Measurements from ENCODE around the gene ARMC9. TPM values are rescaled to one million over a fixed set of nuclear protein-coding genes. Genes with fewer than 3 reads are reported as not detected.

Gene ARMC9
- polyA plus RNA-seq, 4 donors = 24.7 to 28.7 (median 26.1) TPM

DNA sequence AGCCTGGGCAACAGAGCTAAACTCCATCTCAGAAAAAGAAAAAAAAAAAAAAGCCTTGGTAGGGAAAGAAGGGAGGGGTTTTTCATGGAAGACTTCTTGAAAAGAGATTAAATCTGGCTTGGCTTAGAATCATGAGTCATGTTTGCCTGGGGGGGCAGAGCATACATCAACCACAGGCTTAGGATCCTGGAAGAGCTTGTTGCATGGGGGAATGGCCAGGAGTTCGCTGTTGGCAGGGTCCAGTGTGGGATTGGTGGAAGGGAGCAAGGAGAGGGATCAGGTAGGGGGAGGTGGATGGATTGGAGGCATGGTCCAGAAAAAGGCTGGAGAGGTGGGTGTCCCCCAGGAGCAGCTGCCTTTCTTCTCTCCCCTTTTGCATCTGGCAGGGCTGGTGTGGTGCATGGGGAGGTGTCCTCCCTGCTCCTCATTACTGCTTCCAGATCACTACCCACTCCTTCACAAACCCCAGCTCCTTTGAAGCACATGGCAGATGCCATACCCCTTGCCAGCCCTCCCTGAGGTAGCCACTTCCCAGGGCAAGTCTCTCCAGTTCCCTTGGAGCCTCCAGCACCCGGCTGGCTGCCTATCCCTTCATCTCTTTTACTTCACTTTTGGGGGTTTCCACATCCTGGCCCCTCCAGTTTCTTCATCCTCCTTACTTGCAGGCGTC is 2.5 kb downstream of the ARMC9 start:
- DNase-seq (ENCODE audit: low read depth in 4 of 4, low spot score in 3 of 4) = no peak

DNA sequence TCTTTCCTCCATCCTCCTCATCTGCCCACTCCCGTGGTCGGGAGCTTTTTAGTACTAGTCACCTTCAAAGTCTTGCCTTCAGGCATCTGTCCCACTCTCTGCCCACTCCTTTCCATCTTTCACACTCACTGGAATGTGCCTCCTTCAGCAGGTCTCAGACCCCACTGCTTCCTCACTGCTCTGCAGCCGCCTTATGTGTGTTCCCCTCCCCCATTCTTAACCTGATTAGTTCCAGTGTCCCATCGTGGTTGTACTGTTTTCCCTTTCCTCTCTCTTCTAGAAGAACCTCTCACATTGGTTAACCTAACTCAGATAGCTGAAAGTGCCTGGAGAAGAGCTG is 3.0 kb downstream of the ARMC9 start:
- no peak for DNase-seq (ENCODE audit: low read depth in 4 of 4, low spot score in 3 of 4)

DNA sequence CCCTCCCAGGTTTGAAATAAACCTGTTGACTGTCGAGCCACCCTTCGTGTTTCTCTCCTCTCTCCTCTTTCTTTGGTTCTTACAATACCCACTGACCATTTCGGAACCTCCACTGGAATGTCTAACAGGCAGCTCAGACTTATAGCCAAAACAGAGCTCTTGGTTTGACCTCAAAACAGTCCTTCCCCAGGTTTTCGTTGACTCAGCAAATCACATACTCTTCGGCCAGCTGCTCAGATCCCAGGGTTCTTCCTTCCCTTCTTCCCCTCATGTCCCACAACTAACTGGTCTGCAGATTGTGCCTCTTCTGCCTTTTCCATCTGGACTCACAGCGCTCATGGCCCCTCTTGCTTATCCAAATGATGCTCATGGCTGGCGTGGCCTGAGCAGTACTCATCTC is 4.7 kb downstream of the ARMC9 start:
- DNase-seq (ENCODE audit: low read depth in 4 of 4, low spot score in 3 of 4) = no peak

DNA sequence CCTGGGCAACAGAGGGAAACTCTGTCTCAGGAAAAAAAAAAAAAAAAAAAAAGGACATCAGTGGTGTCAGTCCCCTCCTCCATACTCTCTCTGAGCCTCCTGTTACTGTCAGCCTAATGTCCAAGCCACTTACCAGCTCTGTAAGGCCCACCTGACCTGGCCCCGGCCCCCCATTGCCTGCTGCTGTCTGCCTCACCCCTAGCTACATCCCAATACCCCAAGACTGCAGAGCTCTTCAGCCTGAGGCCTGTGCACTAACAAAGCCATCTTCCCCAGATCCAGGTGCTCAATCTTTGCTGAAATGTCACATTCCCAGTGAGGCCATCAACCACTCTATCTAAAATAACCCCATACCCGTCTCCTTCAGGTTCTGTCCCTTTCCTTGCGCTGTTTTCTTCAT is 5.7 kb downstream of the ARMC9 start:
- no peak for DNase-seq (ENCODE audit: low read depth in 4 of 4, low spot score in 3 of 4)

DNA sequence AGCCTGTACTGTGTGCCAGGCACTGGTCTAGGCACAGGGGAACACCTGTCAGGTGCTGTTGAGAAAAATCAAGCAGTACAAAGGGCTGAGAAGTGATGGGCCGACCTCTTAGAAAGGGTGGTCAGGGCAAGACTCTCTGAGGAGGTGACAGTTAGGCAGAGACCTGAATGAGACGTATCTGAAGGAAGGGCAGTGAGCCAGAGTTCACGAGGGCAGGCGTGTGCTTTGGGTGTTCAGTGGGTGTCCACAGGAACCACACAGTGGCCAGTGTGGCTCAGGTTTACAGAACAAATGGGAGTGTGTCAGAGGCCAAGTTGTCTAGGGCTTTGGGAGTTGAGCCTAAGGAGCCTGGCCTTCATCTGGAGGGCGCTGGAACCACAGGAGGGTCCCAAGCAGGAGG is 6.2 kb downstream of the ARMC9 start:
- no peak for DNase-seq (ENCODE audit: low read depth in 4 of 4, low spot score in 3 of 4)

DNA sequence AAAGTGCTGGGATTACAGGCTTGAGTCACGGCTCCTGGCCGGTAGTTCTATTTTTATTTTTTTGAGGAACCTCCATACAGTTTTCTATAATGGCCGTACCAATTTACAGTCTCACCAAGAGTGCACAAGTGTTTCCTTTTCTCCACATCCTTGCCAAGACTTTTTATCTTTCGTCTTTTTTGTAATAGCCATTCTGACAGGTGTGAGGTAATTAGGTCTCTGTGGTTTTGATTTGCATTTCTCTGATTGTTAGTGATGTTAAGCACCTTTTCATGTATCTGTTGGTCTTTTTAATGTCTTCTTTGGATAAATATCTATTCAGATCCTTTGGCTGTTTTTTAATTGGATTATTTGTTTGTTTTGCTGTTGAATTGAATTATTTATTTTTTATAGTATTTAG is 9.3 kb downstream of the ARMC9 start:
- no peak for DNase-seq (ENCODE audit: low read depth in 4 of 4, low spot score in 3 of 4)

DNA sequence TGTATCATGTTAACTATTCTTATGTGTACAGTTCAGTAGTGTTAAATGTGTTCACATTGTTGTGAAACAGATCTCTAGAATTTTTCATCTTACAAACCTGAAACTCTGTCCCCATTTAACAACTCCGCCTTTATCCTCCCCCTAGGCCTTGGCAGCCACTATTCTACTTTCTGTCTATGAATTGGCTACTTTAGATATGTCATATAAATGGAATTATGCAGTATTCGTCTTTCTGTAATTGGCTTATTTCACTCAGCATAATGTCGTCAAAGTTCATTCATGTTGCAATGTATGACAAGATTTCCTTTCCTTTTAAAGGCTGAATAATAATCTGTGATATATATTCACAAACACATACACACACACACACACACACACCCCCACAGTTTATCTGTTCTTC is 12.4 kb downstream of the ARMC9 start:
- DNase-seq (ENCODE audit: low read depth in 4 of 4, low spot score in 3 of 4) = no peak

DNA sequence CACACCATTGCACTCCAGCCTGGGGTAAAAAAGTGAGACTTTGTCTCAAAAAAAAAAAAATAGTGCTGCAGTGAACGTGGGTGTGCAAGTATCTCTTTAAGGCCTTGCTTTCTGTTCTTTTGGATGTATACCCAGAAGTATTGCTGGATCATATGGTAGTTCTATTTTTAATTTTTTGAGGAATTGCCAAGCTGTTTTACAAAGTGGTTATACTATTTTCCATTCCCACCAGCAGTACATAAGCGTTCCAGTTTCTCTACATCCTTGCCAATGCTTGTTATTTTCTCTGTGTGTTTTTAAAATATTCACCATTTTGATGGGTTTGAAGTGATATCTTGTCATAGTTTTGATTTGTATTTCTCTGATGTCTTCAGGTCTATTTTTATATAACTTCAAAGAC is 13.1 kb downstream of the ARMC9 start:
- no peak for DNase-seq (ENCODE audit: low read depth in 4 of 4, low spot score in 3 of 4)

DNA sequence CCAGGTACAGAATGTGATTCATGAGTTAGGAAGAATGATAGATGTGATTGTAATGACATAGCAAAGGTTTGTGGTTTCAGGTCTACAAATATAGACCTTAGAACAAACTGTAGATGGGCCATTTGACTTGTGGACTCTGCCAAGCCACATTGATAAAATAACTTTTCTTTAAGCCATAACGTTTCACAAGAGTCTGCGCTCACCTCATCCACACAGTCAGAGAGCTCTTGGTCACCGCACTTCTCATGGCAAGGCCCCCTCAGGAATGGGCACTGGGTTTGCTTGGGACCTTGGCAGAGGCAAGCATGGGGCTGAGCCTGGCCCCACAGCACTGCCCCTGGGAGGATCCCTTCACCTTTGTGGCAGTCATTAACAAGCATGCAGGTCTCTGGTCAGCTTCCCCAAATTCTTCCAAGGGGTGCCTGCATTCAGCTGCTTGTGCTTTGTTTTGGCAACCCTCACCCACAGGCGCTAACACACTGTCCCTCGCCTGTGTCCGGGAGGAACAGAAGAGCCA is 14.0 kb downstream of the ARMC9 start:
- no peak for DNase-seq (ENCODE audit: low read depth in 4 of 4, low spot score in 3 of 4)

DNA sequence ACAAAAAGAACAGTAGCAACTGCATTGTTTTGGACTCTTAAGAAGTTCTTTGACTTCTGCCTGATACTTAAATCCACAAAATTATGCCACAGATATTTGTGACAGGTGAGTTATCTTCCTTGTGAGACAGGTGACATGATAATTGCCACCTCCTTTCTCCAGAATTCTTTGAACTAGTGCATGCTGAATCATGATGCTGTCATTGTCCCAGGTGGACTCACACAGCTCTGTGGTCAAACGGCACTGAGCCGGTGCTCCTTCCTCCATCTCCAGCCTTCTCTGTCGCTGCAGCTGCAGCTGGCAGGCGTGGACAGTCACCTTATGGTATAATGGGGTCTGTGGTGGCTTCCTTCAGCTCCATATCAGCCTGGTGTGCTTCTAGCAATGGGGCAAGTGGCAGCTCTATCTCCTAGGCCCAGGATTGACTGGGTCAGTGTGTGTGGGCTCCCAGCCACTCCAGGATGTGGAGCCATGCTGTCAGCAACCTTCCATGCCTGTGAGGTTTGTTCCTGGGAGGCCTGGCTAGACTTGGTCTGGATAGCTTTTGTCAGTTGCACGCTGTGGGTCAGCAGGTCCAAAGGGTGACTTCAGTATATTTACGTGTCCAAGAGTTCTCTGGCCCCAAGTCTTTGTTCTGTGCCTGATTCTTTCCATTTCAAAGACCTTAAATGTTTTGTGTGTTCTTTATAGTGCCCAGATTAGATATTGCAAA is 15.7 kb downstream of the ARMC9 start:
- no peak for DNase-seq (ENCODE audit: low read depth in 4 of 4, low spot score in 3 of 4)

DNA sequence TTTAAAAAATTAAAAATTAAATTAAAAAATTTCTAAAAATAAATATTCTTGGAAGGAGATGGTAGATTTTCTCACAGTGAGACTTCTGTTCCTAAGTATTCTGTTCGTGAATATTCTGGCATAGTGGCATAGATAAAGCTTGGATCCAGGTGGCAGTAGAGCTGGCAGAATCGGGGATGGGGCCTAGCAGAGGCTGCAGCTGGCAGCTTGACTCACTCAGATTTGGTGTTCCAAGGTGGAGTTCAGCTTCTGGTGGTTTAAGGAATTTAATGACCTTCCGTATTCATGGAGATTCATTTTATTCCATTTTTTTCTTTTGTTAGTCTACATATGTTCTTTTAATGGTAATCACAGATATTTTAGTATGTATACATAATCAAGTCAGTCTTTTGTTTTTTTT is 19.9 kb downstream of the ARMC9 start:
- no peak for DNase-seq (ENCODE audit: low read depth in 4 of 4, low spot score in 3 of 4)

DNA sequence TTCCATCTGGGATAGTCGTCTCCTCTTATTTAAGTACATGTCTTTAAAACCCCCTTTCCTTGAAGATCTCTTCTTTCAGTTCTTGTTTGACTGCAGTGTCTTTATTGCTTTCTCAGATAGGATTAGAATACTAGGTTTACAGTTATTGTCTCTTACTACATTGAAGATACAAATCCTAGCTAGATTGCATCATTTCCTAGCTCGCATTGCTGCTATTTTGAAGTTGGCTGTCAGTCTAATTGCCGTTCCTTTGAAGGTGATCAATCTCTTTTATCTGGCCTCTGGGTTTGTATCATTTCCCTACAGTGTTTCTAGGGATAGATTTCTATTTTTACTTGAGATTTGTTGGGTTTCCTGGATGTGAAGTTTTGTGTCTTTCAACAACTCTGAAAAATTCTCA is 20.9 kb downstream of the ARMC9 start:
- no peak for DNase-seq (ENCODE audit: low read depth in 4 of 4, low spot score in 3 of 4)

DNA sequence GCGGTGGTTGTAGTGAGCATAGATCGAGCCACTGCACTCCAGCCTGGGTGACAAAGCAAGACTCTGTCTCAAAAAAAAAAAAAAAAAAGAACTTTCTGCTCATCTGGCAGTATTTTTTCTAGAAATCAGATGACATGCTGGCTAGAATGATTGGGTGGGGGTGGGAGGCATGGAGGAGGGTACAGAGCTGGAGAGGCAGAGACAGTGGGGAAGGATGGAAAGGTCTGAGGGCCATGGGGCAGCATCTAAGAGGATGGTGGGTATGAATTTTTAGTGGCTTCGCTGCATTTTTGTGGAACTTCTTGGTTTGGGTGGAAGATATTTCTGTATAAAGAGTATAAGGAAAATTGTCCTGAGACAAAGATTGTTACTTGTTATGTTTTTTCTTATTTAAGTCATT is 23.3 kb downstream of the ARMC9 start:
- DNase-seq (ENCODE audit: low read depth in 4 of 4, low spot score in 3 of 4) = no peak

DNA sequence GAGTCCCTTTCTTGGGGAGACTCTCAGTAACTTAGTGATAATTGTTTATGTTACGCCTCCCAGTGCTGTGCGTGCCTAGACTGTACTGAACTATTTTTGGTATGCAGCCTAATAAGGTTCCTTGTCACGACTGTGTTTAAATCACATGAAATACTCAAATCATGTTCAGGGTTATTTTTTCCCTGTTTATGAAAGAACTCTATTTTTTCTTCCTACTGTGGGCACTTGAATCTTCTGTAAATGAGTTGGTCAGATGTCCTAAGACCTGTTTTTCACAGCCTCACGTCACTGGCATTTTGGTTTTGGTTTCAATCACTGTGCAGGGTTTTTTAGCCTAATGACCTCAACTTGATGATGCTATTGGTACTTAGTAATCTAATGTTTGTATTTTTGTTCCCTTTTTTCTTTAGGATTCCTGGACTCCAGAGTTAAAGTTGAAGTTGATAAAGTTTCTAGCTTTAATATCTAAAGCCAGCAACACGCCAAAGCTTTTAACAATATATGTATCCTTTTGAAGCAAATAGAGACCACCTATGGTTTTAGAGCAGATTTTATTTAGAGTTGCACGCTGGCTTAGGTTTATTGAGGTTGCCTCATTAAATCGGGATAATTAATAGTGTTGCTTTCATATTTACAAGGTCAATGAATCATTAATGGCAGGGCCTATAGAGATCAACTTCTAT is 24.0 kb downstream of the ARMC9 start:
- peak in 1 of 4 donors; percentile 14 for DNase-seq (ENCODE audit: low read depth in 4 of 4, low spot score in 3 of 4)

DNA sequence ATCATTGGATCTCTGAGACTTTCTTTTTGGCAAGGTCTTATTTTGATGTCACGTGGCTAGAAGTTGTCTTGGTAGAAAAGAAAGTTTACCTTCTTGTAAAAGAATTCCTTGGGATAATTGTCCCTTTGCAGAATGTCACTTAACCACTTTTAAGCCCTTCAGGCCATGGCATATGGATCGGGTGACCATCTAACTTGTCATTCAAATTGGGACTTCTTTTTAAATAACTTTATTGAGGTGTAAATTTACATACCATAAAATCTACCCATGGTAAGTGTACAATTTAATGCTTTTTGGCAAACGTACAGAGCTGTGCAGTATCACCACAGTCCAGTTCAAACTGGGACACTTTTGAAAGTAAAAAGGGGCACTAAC is 24.6 kb downstream of the ARMC9 start:
- no peak for DNase-seq (ENCODE audit: low read depth in 4 of 4, low spot score in 3 of 4)

DNA sequence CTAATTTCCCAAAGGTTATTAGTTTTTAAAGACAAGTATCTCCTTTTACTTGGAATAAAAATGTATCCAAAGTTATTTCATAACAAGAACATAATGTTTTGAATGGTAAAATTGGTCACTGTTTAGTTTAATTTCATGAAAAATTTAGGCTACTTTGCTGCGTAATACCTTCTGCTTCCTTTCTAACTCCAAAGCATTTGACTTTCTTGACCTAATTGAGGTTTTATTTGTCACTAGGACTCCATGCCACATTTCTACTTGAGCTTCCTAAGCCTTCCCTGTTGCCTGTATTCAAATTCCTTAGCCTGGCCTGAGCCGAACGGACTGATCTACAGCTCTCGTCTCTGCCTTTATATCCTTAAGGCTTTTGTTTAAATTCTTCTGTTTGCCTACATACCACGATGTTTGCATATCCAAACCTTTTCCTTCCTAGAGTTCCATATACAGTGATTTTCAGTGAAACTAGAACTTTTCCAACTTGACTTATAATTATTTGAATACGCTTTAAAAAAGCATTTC is 25.1 kb downstream of the ARMC9 start:
- no peak for DNase-seq (ENCODE audit: low read depth in 4 of 4, low spot score in 3 of 4)

DNA sequence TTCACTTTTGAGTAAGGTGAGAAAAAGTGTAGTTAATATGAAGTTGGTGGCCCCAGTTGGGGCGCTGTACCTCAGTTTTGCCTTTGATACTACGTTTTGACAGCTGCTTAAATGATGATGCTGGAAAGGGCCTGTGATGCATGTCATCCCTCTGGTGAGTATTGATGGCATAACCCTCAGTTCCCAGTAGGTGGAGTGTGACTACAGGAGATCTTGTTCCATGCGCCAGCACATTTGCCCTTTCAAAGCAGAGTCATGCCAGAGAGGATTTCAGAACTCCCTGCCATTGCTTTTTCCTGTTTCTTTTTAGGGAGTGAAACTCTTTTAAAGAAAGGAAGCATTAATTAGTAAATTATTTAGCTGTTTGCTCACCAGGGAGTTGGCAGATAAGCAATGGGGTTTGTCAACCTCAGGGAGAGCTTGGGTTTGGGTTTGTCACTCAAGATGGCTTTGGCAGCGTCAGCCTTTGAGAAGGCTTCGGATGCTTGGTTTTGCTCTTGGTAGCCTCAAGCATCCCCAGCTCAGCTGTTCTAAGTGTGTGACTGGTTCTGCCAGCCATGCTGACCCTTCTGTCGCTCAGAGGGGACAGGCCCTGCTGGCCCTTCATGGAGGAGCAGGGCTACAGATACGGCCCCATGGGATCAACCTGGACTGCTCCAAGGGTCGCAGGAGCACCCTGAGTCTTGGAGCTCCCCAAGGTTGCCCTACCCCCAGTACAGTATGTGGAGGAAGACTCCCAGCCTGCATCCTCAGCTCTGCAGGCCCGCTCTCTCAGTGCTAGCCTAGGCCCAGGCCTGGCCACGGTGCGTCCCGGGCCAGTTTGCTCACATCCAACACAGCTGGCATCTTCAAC is 29.1 kb downstream of the ARMC9 start:
- peak in 1 of 4 donors; percentile 49 for DNase-seq (ENCODE audit: low read depth in 4 of 4, low spot score in 3 of 4)

DNA sequence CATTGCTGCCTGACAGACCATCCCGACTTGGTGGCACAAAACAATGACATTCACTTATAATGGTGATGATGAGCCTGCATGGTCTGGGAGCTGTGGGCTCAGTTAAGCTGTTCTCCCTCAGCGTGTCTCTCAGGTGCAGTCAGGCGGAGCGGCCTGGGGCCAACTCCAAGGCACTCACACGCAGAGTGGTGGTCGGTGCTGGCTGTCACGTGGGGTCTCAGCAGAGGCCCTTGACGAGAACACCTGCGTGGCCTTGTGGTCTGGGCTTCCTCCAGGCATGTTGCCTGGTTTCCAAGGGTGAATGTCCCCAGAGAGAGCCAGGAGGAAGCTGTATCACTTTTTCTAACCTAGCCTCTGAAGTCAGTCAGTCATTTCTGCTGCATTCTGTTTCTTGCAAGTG is 29.8 kb downstream of the ARMC9 start:
- DNase-seq (ENCODE audit: low read depth in 4 of 4, low spot score in 3 of 4) = no peak

DNA sequence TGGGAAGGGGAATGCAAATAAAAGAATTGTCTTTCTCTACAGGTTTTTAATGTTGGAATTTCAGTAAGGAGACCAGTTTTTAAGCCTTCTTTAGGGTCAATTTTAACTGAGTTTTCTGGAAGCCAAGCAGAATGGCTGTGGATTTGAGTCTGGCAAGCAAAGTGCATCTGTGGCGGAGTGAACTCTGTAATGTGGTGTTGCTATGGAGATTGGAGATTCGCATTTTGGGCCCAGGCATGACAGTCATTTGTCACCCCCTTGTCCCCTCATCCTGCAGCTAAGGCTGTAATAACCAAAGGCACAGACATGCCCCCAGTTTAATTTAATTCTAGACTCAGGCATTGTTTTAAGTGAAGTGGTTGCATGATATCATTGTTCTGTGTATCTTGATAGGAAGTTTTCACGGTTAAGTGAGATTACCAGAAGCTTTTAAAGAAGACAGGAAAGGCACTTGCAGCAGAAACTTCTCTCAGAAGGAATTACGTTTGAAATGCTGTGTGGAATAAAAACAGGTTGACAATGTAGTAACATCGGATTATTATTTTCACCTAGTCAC is 30.6 kb downstream of the ARMC9 start:
- DNase-seq (ENCODE audit: low read depth in 4 of 4, low spot score in 3 of 4) = no peak

DNA sequence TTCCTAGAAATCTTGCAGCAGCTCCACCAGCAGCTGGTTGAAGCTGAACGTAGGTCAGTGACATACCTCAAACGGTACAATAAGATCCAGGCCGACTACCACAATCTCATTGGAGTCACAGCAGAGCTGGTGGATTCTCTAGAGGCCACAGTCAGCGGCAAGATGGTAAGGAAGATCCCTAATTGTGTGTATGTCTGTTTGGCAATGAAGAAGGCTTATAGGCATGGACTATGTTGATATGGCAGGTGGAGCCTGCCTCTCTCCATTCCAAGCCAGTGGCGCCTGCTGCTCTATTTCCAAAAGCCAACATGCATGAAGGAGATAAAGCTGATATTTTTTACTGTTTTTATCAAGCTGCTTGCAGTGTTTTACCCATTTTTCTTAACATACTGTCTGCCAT is 36.8 kb downstream of the ARMC9 start:
- no peak for DNase-seq (ENCODE audit: low read depth in 4 of 4, low spot score in 3 of 4)

DNA sequence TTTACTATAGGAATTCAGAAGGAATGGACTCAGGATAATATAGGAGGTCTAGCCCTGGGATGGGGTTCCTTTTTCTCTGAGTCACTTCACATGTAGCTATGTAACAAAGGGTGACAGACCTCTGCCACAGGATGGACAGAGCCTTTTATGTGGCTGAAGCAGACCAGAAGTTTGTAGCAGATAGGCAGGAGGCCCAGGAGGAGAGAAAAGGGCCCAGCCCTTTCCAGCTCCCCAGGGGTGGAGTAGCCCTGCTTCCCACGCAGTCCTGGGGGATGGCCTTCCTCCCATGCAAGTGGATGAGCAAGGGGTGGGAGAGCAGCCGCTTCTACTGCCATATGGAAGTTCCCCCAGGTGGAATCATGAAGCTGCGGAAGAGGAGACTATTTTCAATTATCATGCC is 40.3 kb downstream of the ARMC9 start:
- no peak for DNase-seq (ENCODE audit: low read depth in 4 of 4, low spot score in 3 of 4)
